ENCODE results near the gene EGFL7. TPM values are rescaled to one million over a fixed set of nuclear protein-coding genes. Genes with fewer than 3 reads are reported as not detected.

Gene EGFL7
- total RNA-seq (1 to 10 TPM in 3 of 5 donors, under 1 TPM in 2; 0.43 to 1.9 (median 1.1) TPM), total RNA-seq (0.34 to 5.2 (median 1.2) reads per million in 29 experiments)
- 0.17 TPM for total RNA-seq (2013)

DNA sequence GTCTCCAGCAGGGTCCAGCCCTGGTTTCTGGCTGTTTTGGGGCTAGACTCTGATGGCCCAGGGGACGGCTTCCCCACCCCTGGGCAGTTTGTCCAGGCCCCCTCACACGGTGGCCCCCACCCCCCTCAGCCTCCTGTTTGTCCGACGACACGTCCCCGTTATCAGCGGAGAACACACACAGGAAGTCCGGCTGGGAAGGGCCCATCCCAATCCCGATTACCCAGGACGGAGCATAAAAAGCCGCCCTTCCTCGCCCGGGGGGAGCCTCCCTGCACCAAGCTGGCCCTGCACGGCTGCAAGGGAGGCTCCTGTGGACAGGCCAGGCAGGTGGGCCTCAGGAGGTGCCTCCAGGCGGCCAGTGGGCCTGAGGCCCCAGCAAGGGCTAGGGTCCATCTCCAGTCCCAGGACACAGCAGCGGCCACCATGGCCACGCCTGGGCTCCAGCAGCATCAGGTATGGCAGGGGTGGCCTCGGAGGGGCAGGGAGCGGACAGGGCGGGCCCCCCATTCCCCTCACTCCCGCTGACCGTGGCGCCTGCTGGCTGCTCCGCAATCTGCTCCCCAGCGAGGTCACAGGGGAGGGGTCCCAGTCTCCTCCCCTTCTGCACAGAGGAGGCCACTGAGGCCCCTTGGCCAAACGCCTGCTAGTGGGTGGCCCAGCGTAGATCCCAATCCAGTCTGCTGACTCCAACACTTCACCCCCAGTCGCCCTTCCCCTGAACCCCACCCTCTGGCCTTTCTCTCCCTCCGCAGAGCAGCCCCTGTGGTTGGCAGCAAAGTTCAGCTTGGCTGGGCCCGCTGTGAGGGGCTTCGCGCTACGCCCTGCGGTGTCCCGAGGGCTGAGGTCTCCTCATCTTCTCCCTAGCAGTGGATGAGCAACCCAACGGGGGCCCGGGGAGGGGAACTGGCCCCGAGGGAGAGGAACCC lies at the start of gene EGFL7:
EGFL7 (plus strand) TSS at position 261 of the 926 bp plus-strand sequence. CDS start 5,367 bp downstream, outside the sequence.
- POLR2A ChIA-PET, result no interaction called here
- Histone ChIP-seq H3K27me3 (replicated peaks in 1 of 2; ENCODE audit: control insufficient read depth in 2 of 2, extremely low read depth in 1 of 2, insufficient read depth in 2 of 2, low read length in 1 of 2) (peaks cover 0 to 91% of the 10 kb centered on the region in 2 experiments), H3K36me3 (ENCODE audit: control insufficient read depth in 2 of 2, extremely low read depth in 1 of 2, insufficient read depth in 1 of 2, low read length in 1 of 2) (no peaks in the 10 kb centered on the region), H3K4me1 (ENCODE audit: control insufficient read depth in 1 of 2, extremely low read depth in 1 of 2, insufficient read depth in 2 of 2, low read length in 2 of 2) (peaks cover 3 to 30% of the 10 kb centered on the region in 2 experiments), H3K4me3 (ENCODE audit: control insufficient read depth in 1 of 2, extremely low read depth in 1 of 2, low read length in 1 of 2) (no peak within 1 kb of the TSS), H3K27ac (ENCODE audit: low read length) (no peak within 1 kb of the TSS), H3K9me3 (no peaks in the 10 kb centered on the region)
- Mint-ChIP-seq H3K4me1 (peaks cover 11 to 13% (median 12%) of the 10 kb centered on the region in 3 donors), H3K27me3 (peaks cover 7 to 33% of the 10 kb centered on the region in 2 donors), H3K27ac (no peak within 1 kb of the TSS), H3K9me3 (no peaks in the 10 kb centered on the region), H3K4me3 (no peak within 1 kb of the TSS), H3K36me3 (no peaks in the 10 kb centered on the region)
- DNase-seq (no peak), ATAC-seq (replicated peaks in 1 of 4) (no peak)
- CTCF ChIA-PET, result no interaction called here
- 79% methylated on average over 26 of the region's 38 CpGs for WGBS (ENCODE audit: insufficient coverage)

DNA sequence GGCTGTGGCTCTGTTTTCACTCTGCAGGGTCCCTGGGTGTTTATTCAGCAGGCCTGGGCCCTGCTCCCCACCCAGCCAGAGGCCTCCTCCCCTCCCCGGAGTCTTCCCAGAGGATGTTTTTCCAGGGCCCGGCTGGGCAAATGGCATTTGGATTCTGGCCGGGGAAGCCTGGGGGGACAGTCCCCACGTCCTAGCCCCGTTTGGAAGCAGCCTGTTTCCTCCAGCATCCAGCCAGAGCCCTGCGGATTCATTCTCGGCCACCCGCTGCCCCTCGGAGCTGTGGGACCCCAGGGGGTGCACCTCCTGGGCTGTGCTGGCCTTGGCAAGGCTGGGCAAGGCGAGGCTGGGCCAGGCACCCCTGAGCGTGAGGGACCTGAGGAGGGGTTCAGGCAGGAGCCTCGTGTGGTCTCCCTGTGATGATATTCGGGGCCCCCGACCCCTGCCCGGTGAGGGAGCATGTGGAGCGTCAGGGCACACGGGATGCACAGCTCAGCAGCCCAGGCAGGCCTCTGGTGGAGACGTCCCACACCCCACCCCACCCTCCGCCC lies 48.8 kb upstream of the EGFL7 start:
- Mint-ChIP-seq H3K27me3 (no peaks in the 10 kb centered on the region), H3K27ac (no peak overlapping the region), H3K9me3 (no peaks in the 10 kb centered on the region), H3K36me3 (no peaks in the 10 kb centered on the region), H3K4me3 (no peak overlapping the region), H3K4me1 (peaks cover 0 to 10% (median 0%) of the 10 kb centered on the region in 3 donors)
- peaks cover 0 to 23% of the 10 kb centered on the region in 2 experiments for H3K27me3 ChIP-seq (replicated peaks in 1 of 2; ENCODE audit: control insufficient read depth in 2 of 2, extremely low read depth in 1 of 2, insufficient read depth in 2 of 2, low read length in 1 of 2)
- H3K4me3 ChIP-seq (ENCODE audit: control insufficient read depth in 1 of 2, extremely low read depth in 1 of 2, low read length in 1 of 2), result no peak overlapping the region
- peaks cover 3 to 23% of the 10 kb centered on the region in 2 experiments for H3K4me1 ChIP-seq (ENCODE audit: control insufficient read depth in 1 of 2, extremely low read depth in 1 of 2, insufficient read depth in 2 of 2, low read length in 2 of 2)
- DNase-seq (no peak), ATAC-seq (replicated peaks in 1 of 4) (no peak)
- H3K36me3 ChIP-seq (ENCODE audit: control insufficient read depth in 2 of 2, extremely low read depth in 1 of 2, insufficient read depth in 1 of 2, low read length in 1 of 2), result no peaks in the 10 kb centered on the region
- CTCF ChIA-PET, result interaction anchor here in 1 of 2 donors (0.5 kb wide), 1 partner anchor 19 kb away, joined by 4 read pairs; no protein-coding TSS in a partner anchor
- H3K27ac ChIP-seq (ENCODE audit: low read length), result no peak overlapping the region
- POLR2A ChIA-PET, result no interaction called here
- WGBS (ENCODE audit: insufficient coverage), result 87% methylated on average over 13 of the region's 19 CpGs
- no peaks in the 10 kb centered on the region for H3K9me3 ChIP-seq

DNA sequence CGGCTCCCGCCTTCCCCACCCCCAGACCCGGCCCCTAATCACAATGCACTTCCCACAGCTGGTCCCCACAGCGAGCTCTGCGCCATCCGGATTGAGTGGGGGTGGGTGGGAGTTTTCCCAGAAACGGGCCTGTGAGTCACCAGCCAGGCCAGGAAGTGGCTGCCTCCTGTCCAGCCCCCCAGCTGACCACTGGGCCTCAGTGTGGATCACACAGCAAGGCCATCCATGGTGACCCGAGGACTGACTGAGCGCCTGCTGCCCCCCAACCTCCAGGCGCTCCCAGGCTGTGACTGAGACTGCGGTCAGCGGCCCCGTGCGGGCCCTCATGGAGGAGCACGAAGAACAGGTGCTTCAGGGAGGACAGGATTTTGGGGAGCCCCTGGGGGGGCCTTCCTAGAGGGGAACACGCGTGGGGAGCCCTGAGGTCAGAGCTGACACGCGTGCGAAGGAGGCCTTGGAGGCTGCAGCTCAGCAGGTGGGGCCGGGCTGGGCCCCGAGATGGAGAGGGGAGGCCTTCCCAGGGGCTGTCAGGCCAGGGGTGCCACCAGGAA lies 48.3 kb upstream of the EGFL7 start:
- Mint-ChIP-seq H3K27ac (no peak overlapping the region), H3K4me1 (peaks cover 0 to 14% (median 0%) of the 10 kb centered on the region in 3 donors), H3K36me3 (no peaks in the 10 kb centered on the region), H3K27me3 (no peaks in the 10 kb centered on the region), H3K9me3 (no peaks in the 10 kb centered on the region), H3K4me3 (no peak overlapping the region)
- no peak for ATAC-seq (replicated peaks in 1 of 4)
- 96% methylated on average over 15 of the region's 22 CpGs for WGBS (ENCODE audit: insufficient coverage)
- Histone ChIP-seq H3K4me1 (ENCODE audit: control insufficient read depth in 1 of 2, extremely low read depth in 1 of 2, insufficient read depth in 2 of 2, low read length in 2 of 2) (peaks cover 3 to 28% of the 10 kb centered on the region in 2 experiments), H3K9me3 (no peaks in the 10 kb centered on the region), H3K27ac (ENCODE audit: low read length) (no peak overlapping the region), H3K27me3 (replicated peaks in 1 of 2; ENCODE audit: control insufficient read depth in 2 of 2, extremely low read depth in 1 of 2, insufficient read depth in 2 of 2, low read length in 1 of 2) (peaks cover 0 to 23% of the 10 kb centered on the region in 2 experiments), H3K36me3 (ENCODE audit: control insufficient read depth in 2 of 2, extremely low read depth in 1 of 2, insufficient read depth in 1 of 2, low read length in 1 of 2) (no peaks in the 10 kb centered on the region), H3K4me3 (ENCODE audit: control insufficient read depth in 1 of 2, extremely low read depth in 1 of 2, low read length in 1 of 2) (no peak overlapping the region)
- ChIA-PET CTCF (no interaction called here), POLR2A (no interaction called here)
- DNase-seq, result no peak

DNA sequence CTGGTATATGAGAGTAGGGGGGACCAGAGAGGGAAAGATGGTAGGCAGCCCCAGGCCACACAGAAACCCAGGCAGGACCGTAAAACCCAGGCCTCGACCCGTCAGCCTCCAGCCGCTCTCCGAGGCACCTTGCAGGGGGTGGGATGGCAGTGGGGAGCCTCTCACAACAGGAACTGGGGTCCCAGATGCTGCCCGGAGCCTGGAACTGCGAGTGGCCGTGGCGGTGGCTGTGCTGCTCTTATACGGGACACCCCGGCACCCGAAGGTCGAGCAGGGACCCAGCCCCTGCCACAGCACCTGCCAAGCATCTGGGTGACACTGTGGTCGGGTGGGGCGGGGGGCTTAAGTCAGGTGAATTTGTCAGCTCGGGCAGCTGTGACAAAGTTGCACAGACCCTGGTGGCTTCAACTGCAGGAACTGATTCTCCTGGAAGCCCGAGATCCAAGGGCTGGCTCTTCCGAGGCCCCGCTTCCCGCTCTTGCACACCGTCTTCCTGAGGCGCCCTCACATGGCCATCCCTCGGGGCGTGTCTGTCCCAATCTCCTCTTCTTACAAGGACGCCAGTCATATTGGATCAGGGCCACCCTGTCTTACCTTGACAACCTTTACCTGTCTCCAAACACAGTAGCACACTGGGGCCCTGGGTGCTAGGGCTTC lies 47.6 kb upstream of the EGFL7 start:
- H3K9me3 Mint-ChIP-seq, result no peaks in the 10 kb centered on the region
- DNase-seq (no peak), ATAC-seq (replicated peaks in 1 of 4) (no peak)
- ChIA-PET POLR2A (no interaction called here), CTCF (no interaction called here)
- H3K27me3 Mint-ChIP-seq, result no peaks in the 10 kb centered on the region
- no peak overlapping the region for H3K4me3 Mint-ChIP-seq
- 83% methylated on average over 13 of the region's 25 CpGs for WGBS (ENCODE audit: insufficient coverage)
- Histone ChIP-seq H3K4me3 (ENCODE audit: control insufficient read depth in 1 of 2, extremely low read depth in 1 of 2, low read length in 1 of 2) (no peak overlapping the region), H3K36me3 (ENCODE audit: control insufficient read depth in 2 of 2, extremely low read depth in 1 of 2, insufficient read depth in 1 of 2, low read length in 1 of 2) (no peaks in the 10 kb centered on the region), H3K27ac (ENCODE audit: low read length) (no peak overlapping the region), H3K4me1 (ENCODE audit: control insufficient read depth in 1 of 2, extremely low read depth in 1 of 2, insufficient read depth in 2 of 2, low read length in 2 of 2) (peaks cover 3 to 34% of the 10 kb centered on the region in 2 experiments), H3K9me3 (no peaks in the 10 kb centered on the region), H3K27me3 (replicated peaks in 1 of 2; ENCODE audit: control insufficient read depth in 2 of 2, extremely low read depth in 1 of 2, insufficient read depth in 2 of 2, low read length in 1 of 2) (peaks cover 0 to 25% of the 10 kb centered on the region in 2 experiments)
- peaks cover 0 to 14% (median 0%) of the 10 kb centered on the region in 3 donors for H3K4me1 Mint-ChIP-seq
- no peak overlapping the region for H3K27ac Mint-ChIP-seq
- H3K36me3 Mint-ChIP-seq, result no peaks in the 10 kb centered on the region

DNA sequence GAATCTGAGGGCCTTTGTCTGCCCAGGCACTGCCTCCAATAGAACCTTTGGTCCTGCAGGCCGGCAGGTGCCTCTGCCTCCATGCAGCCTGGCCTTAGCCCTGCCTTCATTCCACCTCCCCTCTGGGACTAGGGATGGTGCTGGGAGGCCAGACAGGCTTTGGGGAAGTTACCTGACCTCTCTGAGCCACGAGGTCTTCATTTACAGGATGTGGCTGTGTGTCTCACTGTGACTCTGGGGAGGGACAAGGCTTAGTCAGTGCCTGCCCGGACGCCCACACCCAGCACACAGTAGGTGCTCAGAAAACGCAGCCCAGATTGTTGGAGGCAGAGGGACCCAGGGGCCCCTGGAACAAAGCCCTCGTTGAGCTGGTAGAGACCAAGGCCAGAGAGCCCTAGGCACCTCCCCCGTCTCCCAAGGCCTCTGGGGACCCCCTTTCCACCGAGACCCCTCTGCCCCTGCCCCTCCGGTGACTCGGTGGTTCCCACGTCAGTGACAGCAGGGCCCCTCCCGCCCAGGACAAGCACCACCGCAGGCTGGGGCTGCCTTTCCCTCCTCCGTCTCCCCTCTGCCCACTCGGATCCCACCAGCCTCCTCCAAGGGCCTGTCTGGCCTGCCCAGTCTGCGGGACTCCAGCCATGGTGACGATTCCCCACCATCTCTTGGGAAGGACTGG lies 46.9 kb upstream of the EGFL7 start:
- ATAC-seq (replicated peaks in 1 of 4) (no peak), DNase-seq (no peak)
- H3K27me3 Mint-ChIP-seq, result no peaks in the 10 kb centered on the region
- no peaks in the 10 kb centered on the region for H3K9me3 Mint-ChIP-seq
- Histone ChIP-seq H3K9me3 (no peaks in the 10 kb centered on the region), H3K27ac (ENCODE audit: low read length) (no peak overlapping the region), H3K27me3 (replicated peaks in 1 of 2; ENCODE audit: control insufficient read depth in 2 of 2, extremely low read depth in 1 of 2, insufficient read depth in 2 of 2, low read length in 1 of 2) (peaks cover 0 to 26% of the 10 kb centered on the region in 2 experiments), H3K36me3 (ENCODE audit: control insufficient read depth in 2 of 2, extremely low read depth in 1 of 2, insufficient read depth in 1 of 2, low read length in 1 of 2) (no peaks in the 10 kb centered on the region), H3K4me3 (ENCODE audit: control insufficient read depth in 1 of 2, extremely low read depth in 1 of 2, low read length in 1 of 2) (no peak overlapping the region), H3K4me1 (ENCODE audit: control insufficient read depth in 1 of 2, extremely low read depth in 1 of 2, insufficient read depth in 2 of 2, low read length in 2 of 2) (peaks cover 3 to 40% of the 10 kb centered on the region in 2 experiments)
- WGBS (ENCODE audit: insufficient coverage), result 79% methylated on average over 13 of the region's 17 CpGs
- no peak overlapping the region for H3K27ac Mint-ChIP-seq
- ChIA-PET POLR2A (no interaction called here), CTCF (no interaction called here)
- no peak overlapping the region for H3K4me3 Mint-ChIP-seq
- no peaks in the 10 kb centered on the region for H3K36me3 Mint-ChIP-seq
- H3K4me1 Mint-ChIP-seq, result peaks cover 0 to 14% (median 0%) of the 10 kb centered on the region in 3 donors

DNA sequence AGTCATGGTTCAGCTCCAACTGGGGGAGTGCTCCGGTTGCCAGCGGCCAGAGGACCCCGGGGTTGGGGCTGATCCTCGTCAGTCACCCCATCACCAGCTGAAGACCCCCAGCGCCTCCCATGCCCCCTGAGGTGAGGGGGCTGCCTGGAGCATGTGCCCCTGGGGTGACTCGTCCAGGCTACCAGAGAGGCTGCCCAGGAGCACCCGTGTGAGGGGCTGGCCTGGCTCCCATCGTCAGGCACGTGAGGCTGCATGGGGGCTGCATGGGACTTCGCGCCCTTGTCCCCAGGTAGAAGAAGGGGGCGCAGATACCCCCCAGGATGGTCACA lies 46.4 kb upstream of the EGFL7 start:
- H3K36me3 ChIP-seq (ENCODE audit: control insufficient read depth in 2 of 2, extremely low read depth in 1 of 2, insufficient read depth in 1 of 2, low read length in 1 of 2), result no peaks in the 10 kb centered on the region
- H3K36me3 Mint-ChIP-seq, result no peaks in the 10 kb centered on the region
- H3K9me3 ChIP-seq, result no peaks in the 10 kb centered on the region
- ATAC-seq (replicated peaks in 1 of 4) (no peak), DNase-seq (no peak)
- H3K9me3 Mint-ChIP-seq, result no peaks in the 10 kb centered on the region
- H3K4me1 ChIP-seq (ENCODE audit: control insufficient read depth in 1 of 2, extremely low read depth in 1 of 2, insufficient read depth in 2 of 2, low read length in 2 of 2), result peaks cover 3 to 44% of the 10 kb centered on the region in 2 experiments
- POLR2A ChIA-PET, result no interaction called here
- peaks cover 0 to 25% of the 10 kb centered on the region in 2 experiments for H3K27me3 ChIP-seq (replicated peaks in 1 of 2; ENCODE audit: control insufficient read depth in 2 of 2, extremely low read depth in 1 of 2, insufficient read depth in 2 of 2, low read length in 1 of 2)
- H3K27ac Mint-ChIP-seq, result no peak overlapping the region
- H3K4me1 Mint-ChIP-seq, result peaks cover 0 to 14% (median 0%) of the 10 kb centered on the region in 3 donors
- WGBS (ENCODE audit: insufficient coverage), result 78% methylated on average over 4 of the region's 12 CpGs
- no peak overlapping the region for H3K4me3 ChIP-seq (ENCODE audit: control insufficient read depth in 1 of 2, extremely low read depth in 1 of 2, low read length in 1 of 2)
- H3K27ac ChIP-seq (ENCODE audit: low read length), result no peak overlapping the region
- CTCF ChIA-PET, result no interaction called here
- H3K4me3 Mint-ChIP-seq, result no peak overlapping the region
- no peaks in the 10 kb centered on the region for H3K27me3 Mint-ChIP-seq

Measured in T-cell (primary cell).